ENCODE results near the gene AP1AR. TPM values are rescaled to one million over a fixed set of nuclear protein-coding genes. Genes with fewer than 3 reads are reported as not detected.

AP1AR gene
- total and polyA plus RNA-seq, 2 donors (not counting 3 experiments of a cell fraction or from before 2014, with no cell fraction given), result 6.6 to 18.6 TPM

GRCh38 chr4:112270640-112271421, 39.2 kb downstream of the AP1AR start:
- Histone ChIP-seq H2AFZ (ENCODE audit: low read depth, low read length) (no peak overlapping the region), H4K20me1 (replicated peaks; ENCODE audit: control insufficient read depth, extremely low read depth, insufficient read depth, low read length) (no peaks in the 10 kb centered on the region), H3K9ac (replicated peaks; ENCODE audit: extremely low read depth, insufficient read depth, low read length) (no peak overlapping the region), H3K79me2 (ENCODE audit: control insufficient read depth, insufficient read depth, low read length) (peaks cover 3% of the 10 kb centered on the region), H3K27me3 (ENCODE audit: control insufficient read depth in 2 of 2, insufficient read depth in 2 of 2, low read length in 2 of 2) (no peaks in the 10 kb centered on the region), H3K4me1 (ENCODE audit: control insufficient read depth, extremely low read depth, insufficient read depth, low read length) (peaks cover 4% of the 10 kb centered on the region), H3K9me3 (replicated peaks; ENCODE audit: control insufficient read depth, insufficient read depth, low read length) (no peaks in the 10 kb centered on the region), H3K36me3 (ENCODE audit: control insufficient read depth in 2 of 2, extremely low read depth in 1 of 2, insufficient read depth in 2 of 2, low read length in 2 of 2) (peaks cover 0 to 6% of the 10 kb centered on the region in 2 experiments), H3K4me3 (replicated peaks in 1 of 3; ENCODE audit: insufficient read depth in 1 of 3, low read depth in 1 of 3, low read length in 3 of 3) (no peak overlapping the region), H3K9me1 (replicated peaks; ENCODE audit: control insufficient read depth, extremely low read depth, insufficient read depth, low read length) (no peaks in the 10 kb centered on the region), H3K4me2 (ENCODE audit: insufficient read depth, low read length) (no peak overlapping the region), H3K27ac (ENCODE audit: insufficient read depth, low read depth, low read length) (no peak overlapping the region)
- intact Hi-C loops (cut with micrococcal nuclease), result loop anchor here (2.0 kb wide), 1 partner anchor 14 kb away; the partner anchor contains the start of gene TIFA
- DNase-seq (ENCODE audit: low read depth, low spot score) (no peak), FAIRE-seq (no peak)
- ChIA-PET POLR2A (no interaction called here), CTCF (no interaction called here)
- TF ChIP-seq, protein P1, sequence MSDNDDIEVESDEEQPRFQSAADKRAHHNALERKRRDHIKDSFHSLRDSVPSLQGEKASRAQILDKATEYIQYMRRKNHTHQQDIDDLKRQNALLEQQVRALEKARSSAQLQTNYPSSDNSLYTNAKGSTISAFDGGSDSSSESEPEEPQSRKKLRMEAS (IDR thresholded peaks at IDR 0.05; ENCODE audit: insufficient read depth, insufficient read length), result no peak
- no peak for TF ChIP-seq EZH2 (IDR thresholded peaks at IDR 0.05; ENCODE audit: borderline replicate concordance, low read depth, low read length, severe bottlenecking)
- dilution Hi-C loops (cut with MboI; ENCODE audit: extremely low pct_ligation_motif_present, low sequenced_read_pairs), result no loop called here
- no TSS peak for BruUV-seq (replicated peaks)

DNA sequence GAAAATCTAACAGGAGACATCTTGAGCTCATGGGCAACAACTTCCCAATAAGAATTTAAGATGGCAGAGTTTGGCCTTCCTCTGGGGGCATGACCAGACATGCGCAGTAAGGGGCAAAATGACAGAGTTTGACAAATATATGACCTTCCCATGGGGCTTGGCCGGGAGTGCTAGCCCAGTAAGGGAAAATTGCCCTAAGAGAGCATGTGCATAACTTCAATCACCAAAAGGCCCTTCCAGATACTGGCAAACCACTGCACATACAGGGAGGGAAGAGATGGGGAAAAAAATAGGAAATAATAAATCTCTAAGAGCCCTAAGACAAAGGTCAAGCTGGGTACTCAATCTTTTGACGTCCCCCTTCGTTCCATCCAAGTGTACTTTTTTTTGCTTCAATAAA, 40.7 kb downstream of the AP1AR start:
- no peak overlapping the region for H3K27ac ChIP-seq (ENCODE audit: insufficient read depth, low read depth, low read length)
- dilution Hi-C loops (cut with MboI; ENCODE audit: extremely low pct_ligation_motif_present, low sequenced_read_pairs) (no loop called here), intact Hi-C loops (cut with micrococcal nuclease) (no loop called here)
- no peak overlapping the region for H2AFZ ChIP-seq (ENCODE audit: low read depth, low read length)
- H4K20me1 ChIP-seq (replicated peaks; ENCODE audit: control insufficient read depth, extremely low read depth, insufficient read depth, low read length), result no peaks in the 10 kb centered on the region
- peaks cover 3% of the 10 kb centered on the region for H3K79me2 ChIP-seq (ENCODE audit: control insufficient read depth, insufficient read depth, low read length)
- no peaks in the 10 kb centered on the region for H3K9me3 ChIP-seq (replicated peaks; ENCODE audit: control insufficient read depth, insufficient read depth, low read length)
- H3K4me3 ChIP-seq (replicated peaks in 1 of 3; ENCODE audit: insufficient read depth in 1 of 3, low read depth in 1 of 3, low read length in 3 of 3), result no peak overlapping the region
- H3K4me2 ChIP-seq (ENCODE audit: insufficient read depth, low read length), result no peak overlapping the region
- ChIA-PET POLR2A (no interaction called here), CTCF (interaction anchor here (1.2 kb wide), 1 partner anchor 173 kb away, joined by 4 read pairs; no protein-coding TSS in a partner anchor)
- DNase-seq (ENCODE audit: low read depth, low spot score), result no peak
- H3K9ac ChIP-seq (replicated peaks; ENCODE audit: extremely low read depth, insufficient read depth, low read length), result no peak overlapping the region
- peaks cover 2 to 4% of the 10 kb centered on the region in 2 experiments for H3K36me3 ChIP-seq (ENCODE audit: control insufficient read depth in 2 of 2, extremely low read depth in 1 of 2, insufficient read depth in 2 of 2, low read length in 2 of 2)
- BruUV-seq (replicated peaks), result no TSS peak
- peaks cover 4% of the 10 kb centered on the region for H3K4me1 ChIP-seq (ENCODE audit: control insufficient read depth, extremely low read depth, insufficient read depth, low read length)
- no peaks in the 10 kb centered on the region for H3K9me1 ChIP-seq (replicated peaks; ENCODE audit: control insufficient read depth, extremely low read depth, insufficient read depth, low read length)
- TF ChIP-seq EZH2 (IDR thresholded peaks at IDR 0.05; ENCODE audit: borderline replicate concordance, low read depth, low read length, severe bottlenecking) (no peak), MYC (IDR thresholded peaks at IDR 0.05; ENCODE audit: low read depth, low read length) (no peak), POLR2AphosphoS5 (IDR thresholded peaks at IDR 0.05; ENCODE audit: insufficient read depth, low read depth, low read length) (no peak), POLR2A (IDR thresholded peaks at IDR 0.05; ENCODE audit: low read depth, low read length) (no peak), GATA2 (IDR thresholded peaks at IDR 0.05; ENCODE audit: insufficient read depth, insufficient read length, low read depth, low read length) (no peak), JUN (IDR thresholded peaks at IDR 0.05; ENCODE audit: borderline replicate concordance, insufficient read depth, insufficient read length, low read depth) (no peak), FOS (IDR thresholded peaks at IDR 0.05; ENCODE audit: borderline replicate concordance, insufficient read depth, low read length) (no peak)
- TF ChIP-seq, protein P1 (IDR thresholded peaks at IDR 0.05; ENCODE audit: insufficient read depth, insufficient read length), result no peak
- TF ChIP-seq, protein P2, sequence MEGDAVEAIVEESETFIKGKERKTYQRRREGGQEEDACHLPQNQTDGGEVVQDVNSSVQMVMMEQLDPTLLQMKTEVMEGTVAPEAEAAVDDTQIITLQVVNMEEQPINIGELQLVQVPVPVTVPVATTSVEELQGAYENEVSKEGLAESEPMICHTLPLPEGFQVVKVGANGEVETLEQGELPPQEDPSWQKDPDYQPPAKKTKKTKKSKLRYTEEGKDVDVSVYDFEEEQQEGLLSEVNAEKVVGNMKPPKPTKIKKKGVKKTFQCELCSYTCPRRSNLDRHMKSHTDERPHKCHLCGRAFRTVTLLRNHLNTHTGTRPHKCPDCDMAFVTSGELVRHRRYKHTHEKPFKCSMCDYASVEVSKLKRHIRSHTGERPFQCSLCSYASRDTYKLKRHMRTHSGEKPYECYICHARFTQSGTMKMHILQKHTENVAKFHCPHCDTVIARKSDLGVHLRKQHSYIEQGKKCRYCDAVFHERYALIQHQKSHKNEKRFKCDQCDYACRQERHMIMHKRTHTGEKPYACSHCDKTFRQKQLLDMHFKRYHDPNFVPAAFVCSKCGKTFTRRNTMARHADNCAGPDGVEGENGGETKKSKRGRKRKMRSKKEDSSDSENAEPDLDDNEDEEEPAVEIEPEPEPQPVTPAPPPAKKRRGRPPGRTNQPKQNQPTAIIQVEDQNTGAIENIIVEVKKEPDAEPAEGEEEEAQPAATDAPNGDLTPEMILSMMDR (IDR thresholded peaks at IDR 0.05; ENCODE audit: extremely low read depth in 1 of 2, insufficient read depth in 1 of 2, low read depth in 1 of 2, low read length in 2 of 2), result no peak
- FAIRE-seq, result no peak
- no peaks in the 10 kb centered on the region for H3K27me3 ChIP-seq (ENCODE audit: control insufficient read depth in 2 of 2, insufficient read depth in 2 of 2, low read length in 2 of 2)
